ENCODE data around the gene TRIM73.
"Not testable (repeated sequence)": the region's sequence is repeated elsewhere in the genome, so short reads cannot be mapped to it uniquely, and the experiment has no call there.

GRCh38 chr7:75423481-75423880 lies 28.1 kb downstream of the TRIM73 start:
- not testable (repeated sequence) for TF ChIP-seq POLR2A, CTCF (IDR thresholded peaks at IDR 0.05)

Measured in vagina (tissue), 2 donors.